Measurements from ENCODE around the gene SLC22A14. TPM values are rescaled to one million over a fixed set of nuclear protein-coding genes. Genes with fewer than 3 reads are reported as not detected.
A peak's percentile ranks its signal among the peaks of the same experiment; 100 is the strongest.

The SLC22A14 gene
- total RNA-seq, 1 donor from 2014 or later, result under 0.01 TPM

DNA sequence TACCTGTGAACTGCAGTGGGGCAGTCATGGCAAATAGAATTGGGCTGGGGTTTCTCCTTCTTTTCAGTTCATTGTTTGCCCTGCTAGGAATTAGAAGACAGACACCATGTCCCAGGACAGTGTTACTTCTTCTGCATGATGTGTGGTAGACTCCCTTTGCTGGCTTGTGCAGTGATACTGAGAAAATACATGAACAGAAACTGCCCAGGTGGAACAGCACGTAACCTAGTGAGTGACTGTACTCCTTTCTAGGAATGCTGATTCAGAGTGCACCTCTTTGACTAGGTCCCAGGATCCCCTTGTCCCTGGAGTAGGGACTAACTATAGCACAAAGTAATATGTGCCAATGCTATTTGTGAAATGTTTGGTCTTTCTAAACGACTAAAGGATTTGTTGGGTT lies 27.2 kb upstream of the SLC22A14 start:
- Histone ChIP-seq H3K9ac (ENCODE audit: low read depth in 1 of 3, low read length in 3 of 3) (no peak overlapping the region), H3K4me1 (ENCODE audit: control insufficient read depth in 3 of 3, insufficient read depth in 3 of 3, low read length in 3 of 3) (peaks cover 0 to 2% (median 0%) of the 10 kb centered on the region in 3 donors), H3K27ac (ENCODE audit: low read depth, low read length) (no peak overlapping the region), H3K4me3 (ENCODE audit: low read length in 3 of 3) (no peak overlapping the region), H3K27me3 (ENCODE audit: control insufficient read depth in 3 of 3, insufficient read depth in 3 of 3, low read length in 3 of 3) (no peaks in the 10 kb centered on the region), H3K9me3 (ENCODE audit: control insufficient read depth in 3 of 3, low read length in 3 of 3) (no peaks in the 10 kb centered on the region), H3K36me3 (ENCODE audit: control insufficient read depth in 3 of 3, insufficient read depth in 3 of 3, low read length in 3 of 3) (peaks cover 21 to 43% (median 40%) of the 10 kb centered on the region in 3 donors)

DNA sequence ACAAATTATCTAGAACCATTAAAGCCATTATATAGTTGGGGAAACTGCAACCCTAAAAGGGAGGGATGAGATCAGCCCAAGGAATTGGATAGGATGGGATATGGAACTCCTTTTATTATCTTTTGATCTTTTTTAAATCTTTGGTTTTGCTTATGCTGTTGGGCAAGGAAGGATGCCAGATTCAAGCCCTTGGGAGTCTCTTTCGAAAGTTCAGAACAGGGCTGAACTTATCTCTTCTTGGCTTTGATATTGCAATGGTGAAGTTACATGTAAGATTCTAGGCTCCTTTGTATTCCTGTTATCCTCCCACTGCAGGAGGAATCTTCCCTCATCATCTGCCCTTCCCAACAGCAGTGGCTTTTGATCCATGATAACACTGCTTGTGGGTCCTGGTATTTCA lies 26.5 kb upstream of the SLC22A14 start:
- H3K9me3 ChIP-seq (ENCODE audit: control insufficient read depth in 3 of 3, low read length in 3 of 3), result no peaks in the 10 kb centered on the region
- H3K9ac ChIP-seq (ENCODE audit: low read depth in 1 of 3, low read length in 3 of 3), result no peak overlapping the region
- peaks cover 0 to 2% (median 0%) of the 10 kb centered on the region in 3 donors for H3K4me1 ChIP-seq (ENCODE audit: control insufficient read depth in 3 of 3, insufficient read depth in 3 of 3, low read length in 3 of 3)
- no peak overlapping the region for H3K27ac ChIP-seq (ENCODE audit: low read depth, low read length)
- no peak overlapping the region for H3K4me3 ChIP-seq (ENCODE audit: low read length in 3 of 3)
- H3K27me3 ChIP-seq (ENCODE audit: control insufficient read depth in 3 of 3, insufficient read depth in 3 of 3, low read length in 3 of 3), result no peaks in the 10 kb centered on the region
- H3K36me3 ChIP-seq (ENCODE audit: control insufficient read depth in 3 of 3, insufficient read depth in 3 of 3, low read length in 3 of 3), result peaks cover 21 to 38% (median 35%) of the 10 kb centered on the region in 3 donors

GRCh38 chr3:38257583-38257982 lies 24.5 kb upstream of the SLC22A14 start:
- peaks cover 0 to 3% (median 0%) of the 10 kb centered on the region in 3 donors for H3K4me1 ChIP-seq (ENCODE audit: control insufficient read depth in 3 of 3, insufficient read depth in 3 of 3, low read length in 3 of 3)
- no peak overlapping the region for H3K9ac ChIP-seq (ENCODE audit: low read depth in 1 of 3, low read length in 3 of 3)
- peaks cover 12 to 21% (median 19%) of the 10 kb centered on the region in 3 donors for H3K36me3 ChIP-seq (ENCODE audit: control insufficient read depth in 3 of 3, insufficient read depth in 3 of 3, low read length in 3 of 3)
- H3K27me3 ChIP-seq (ENCODE audit: control insufficient read depth in 3 of 3, insufficient read depth in 3 of 3, low read length in 3 of 3), result no peaks in the 10 kb centered on the region
- H3K27ac ChIP-seq (ENCODE audit: low read depth, low read length), result no peak overlapping the region
- H3K9me3 ChIP-seq (ENCODE audit: control insufficient read depth in 3 of 3, low read length in 3 of 3), result no peaks in the 10 kb centered on the region
- no peak overlapping the region for H3K4me3 ChIP-seq (ENCODE audit: low read length in 3 of 3)

- no peaks in the 10 kb centered on the region for H3K9me3 ChIP-seq (ENCODE audit: control insufficient read depth in 3 of 3, low read length in 3 of 3)
- H3K36me3 ChIP-seq (ENCODE audit: control insufficient read depth in 3 of 3, insufficient read depth in 3 of 3, low read length in 3 of 3), result no peaks in the 10 kb centered on the region
Measured at GRCh38 chr3:38260474-38260873, 21.6 kb upstream of the SLC22A14 start.

GRCh38 chr3:38264353-38264771 lies 17.7 kb upstream of the SLC22A14 start:
- no peaks in the 10 kb centered on the region for H3K27me3 ChIP-seq (ENCODE audit: control insufficient read depth in 3 of 3, insufficient read depth in 3 of 3, low read length in 3 of 3)
- no peaks in the 10 kb centered on the region for H3K36me3 ChIP-seq (ENCODE audit: control insufficient read depth in 3 of 3, insufficient read depth in 3 of 3, low read length in 3 of 3)
- peak overlapping the region; percentile 60 for H3K27ac ChIP-seq (ENCODE audit: low read depth, low read length)
- H3K9ac ChIP-seq (ENCODE audit: low read depth in 1 of 3, low read length in 3 of 3), result peak overlapping the region in 1 of 3 donors; percentile 51
- peak overlapping the region in 1 of 3 donors; percentile 6 for H3K4me3 ChIP-seq (ENCODE audit: low read length in 3 of 3)
- H3K9me3 ChIP-seq (ENCODE audit: control insufficient read depth in 3 of 3, low read length in 3 of 3), result no peaks in the 10 kb centered on the region
- peaks cover 17 to 29% (median 24%) of the 10 kb centered on the region in 3 donors for H3K4me1 ChIP-seq (ENCODE audit: control insufficient read depth in 3 of 3, insufficient read depth in 3 of 3, low read length in 3 of 3)

More at GRCh38 chr3:38260474-38260873, 21.6 kb upstream of the SLC22A14 start:
- Histone ChIP-seq H3K4me3 (ENCODE audit: low read length in 3 of 3) (no peak overlapping the region), H3K4me1 (ENCODE audit: control insufficient read depth in 3 of 3, insufficient read depth in 3 of 3, low read length in 3 of 3) (peaks cover 17 to 21% (median 19%) of the 10 kb centered on the region in 3 donors), H3K27me3 (ENCODE audit: control insufficient read depth in 3 of 3, insufficient read depth in 3 of 3, low read length in 3 of 3) (no peaks in the 10 kb centered on the region), H3K9ac (ENCODE audit: low read depth in 1 of 3, low read length in 3 of 3) (no peak overlapping the region), H3K27ac (ENCODE audit: low read depth, low read length) (no peak overlapping the region)

GRCh38 chr3:38264779-38265178 lies 17.3 kb upstream of the SLC22A14 start:
- H3K9ac ChIP-seq (ENCODE audit: low read depth in 1 of 3, low read length in 3 of 3), result peak overlapping the region in 1 of 3 donors; percentile 51
- no peaks in the 10 kb centered on the region for H3K27me3 ChIP-seq (ENCODE audit: control insufficient read depth in 3 of 3, insufficient read depth in 3 of 3, low read length in 3 of 3)
- no peaks in the 10 kb centered on the region for H3K36me3 ChIP-seq (ENCODE audit: control insufficient read depth in 3 of 3, insufficient read depth in 3 of 3, low read length in 3 of 3)
- H3K27ac ChIP-seq (ENCODE audit: low read depth, low read length), result peak overlapping the region; percentile 32
- peaks cover 17 to 29% (median 24%) of the 10 kb centered on the region in 3 donors for H3K4me1 ChIP-seq (ENCODE audit: control insufficient read depth in 3 of 3, insufficient read depth in 3 of 3, low read length in 3 of 3)
- no peak overlapping the region for H3K4me3 ChIP-seq (ENCODE audit: low read length in 3 of 3)
- H3K9me3 ChIP-seq (ENCODE audit: control insufficient read depth in 3 of 3, low read length in 3 of 3), result no peaks in the 10 kb centered on the region

DNA sequence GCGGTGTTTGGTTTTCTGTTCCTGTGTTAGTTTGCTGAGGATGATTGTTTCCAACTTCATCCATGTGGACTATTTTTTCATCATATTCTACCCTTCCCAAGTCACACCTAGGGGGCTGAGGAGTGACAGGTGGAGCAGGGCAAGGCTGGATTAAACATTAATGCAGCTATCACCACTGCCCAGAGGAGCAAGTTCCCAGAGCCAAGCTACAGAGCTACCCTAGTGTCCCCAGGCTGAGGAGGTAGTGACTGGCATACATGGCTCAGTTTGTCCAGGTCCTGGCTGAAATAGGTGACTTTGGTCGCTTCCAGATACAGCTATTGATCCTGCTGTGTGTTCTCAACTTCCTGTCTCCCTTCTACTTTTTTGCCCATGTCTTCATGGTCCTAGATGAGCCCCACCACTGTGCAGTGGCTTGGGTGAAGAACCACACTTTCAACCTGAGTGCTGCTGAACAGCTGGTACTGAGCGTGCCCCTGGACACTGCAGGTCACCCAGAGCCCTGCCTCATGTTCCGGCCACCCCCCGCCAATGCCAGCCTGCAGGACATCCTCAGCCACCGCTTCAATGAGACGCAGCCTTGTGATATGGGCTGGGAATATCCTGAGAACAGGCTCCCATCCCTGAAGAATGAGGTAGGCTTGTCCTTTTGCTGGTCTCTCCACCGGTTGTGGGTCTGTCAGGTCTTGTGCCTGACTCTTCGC lies 16.3 kb upstream of the SLC22A14 start, which contains the start of gene SLC22A13:
TSS of gene SLC22A13 (plus strand) at position 209 of the 704 bp plus-strand sequence. CDS start at position 258, 49 bp downstream.
- no peaks in the 10 kb centered on the region for H3K36me3 ChIP-seq (ENCODE audit: control insufficient read depth in 3 of 3, insufficient read depth in 3 of 3, low read length in 3 of 3)
- H3K9me3 ChIP-seq (ENCODE audit: control insufficient read depth in 3 of 3, low read length in 3 of 3), result no peaks in the 10 kb centered on the region
- H3K9ac ChIP-seq (ENCODE audit: low read depth in 1 of 3, low read length in 3 of 3), result peak within 1 kb of the TSS in 1 of 3 donors; percentile 51
- H3K27me3 ChIP-seq (ENCODE audit: control insufficient read depth in 3 of 3, insufficient read depth in 3 of 3, low read length in 3 of 3), result no peaks in the 10 kb centered on the region
- peak within 1 kb of the TSS; percentile 32 for H3K27ac ChIP-seq (ENCODE audit: low read depth, low read length)
- H3K4me1 ChIP-seq (ENCODE audit: control insufficient read depth in 3 of 3, insufficient read depth in 3 of 3, low read length in 3 of 3), result peaks cover 17 to 29% (median 24%) of the 10 kb centered on the region in 3 donors
- no peak within 1 kb of the TSS for H3K4me3 ChIP-seq (ENCODE audit: low read length in 3 of 3)

- Histone ChIP-seq H3K27me3 (ENCODE audit: control insufficient read depth in 3 of 3, insufficient read depth in 3 of 3, low read length in 3 of 3) (no peaks in the 10 kb centered on the region), H3K9ac (ENCODE audit: low read depth in 1 of 3, low read length in 3 of 3) (no peak overlapping the region), H3K36me3 (ENCODE audit: control insufficient read depth in 3 of 3, insufficient read depth in 3 of 3, low read length in 3 of 3) (no peaks in the 10 kb centered on the region), H3K4me3 (ENCODE audit: low read length in 3 of 3) (no peak overlapping the region), H3K27ac (ENCODE audit: low read depth, low read length) (no peak overlapping the region), H3K9me3 (ENCODE audit: control insufficient read depth in 3 of 3, low read length in 3 of 3) (no peaks in the 10 kb centered on the region), H3K4me1 (ENCODE audit: control insufficient read depth in 3 of 3, insufficient read depth in 3 of 3, low read length in 3 of 3) (peaks cover 17 to 29% (median 24%) of the 10 kb centered on the region in 3 donors)
Measured at GRCh38 chr3:38266810-38267209, 15.3 kb upstream of the SLC22A14 start.

DNA sequence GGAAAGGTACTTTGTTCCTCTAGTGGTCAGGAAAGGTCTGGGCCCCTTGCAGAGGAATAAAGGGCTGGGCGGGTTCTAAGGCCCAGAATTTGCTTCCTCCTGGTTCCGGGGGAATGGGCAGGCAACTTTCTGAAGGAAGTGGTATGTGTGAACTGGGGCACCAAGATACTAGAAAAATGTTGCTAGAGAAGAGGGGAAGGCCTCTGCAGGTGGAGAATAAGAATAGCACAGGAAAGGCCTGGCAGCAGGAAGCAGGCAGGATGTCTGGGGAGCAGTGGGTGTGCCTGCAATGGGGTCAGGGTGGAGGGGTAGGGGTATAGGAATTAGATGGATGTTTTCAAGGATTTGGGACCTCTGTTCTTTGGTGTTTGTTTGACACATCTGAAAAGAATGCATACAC lies 14.4 kb upstream of the SLC22A14 start:
- H3K9ac ChIP-seq (ENCODE audit: low read depth in 1 of 3, low read length in 3 of 3), result no peak overlapping the region
- peaks cover 15 to 29% (median 24%) of the 10 kb centered on the region in 3 donors for H3K4me1 ChIP-seq (ENCODE audit: control insufficient read depth in 3 of 3, insufficient read depth in 3 of 3, low read length in 3 of 3)
- no peak overlapping the region for H3K4me3 ChIP-seq (ENCODE audit: low read length in 3 of 3)
- H3K27me3 ChIP-seq (ENCODE audit: control insufficient read depth in 3 of 3, insufficient read depth in 3 of 3, low read length in 3 of 3), result no peaks in the 10 kb centered on the region
- no peaks in the 10 kb centered on the region for H3K36me3 ChIP-seq (ENCODE audit: control insufficient read depth in 3 of 3, insufficient read depth in 3 of 3, low read length in 3 of 3)
- H3K9me3 ChIP-seq (ENCODE audit: control insufficient read depth in 3 of 3, low read length in 3 of 3), result no peaks in the 10 kb centered on the region
- no peak overlapping the region for H3K27ac ChIP-seq (ENCODE audit: low read depth, low read length)

GRCh38 chr3:38268087-38268486 lies 14.0 kb upstream of the SLC22A14 start:
- Histone ChIP-seq H3K27ac (ENCODE audit: low read depth, low read length) (no peak overlapping the region), H3K4me3 (ENCODE audit: low read length in 3 of 3) (no peak overlapping the region), H3K9ac (ENCODE audit: low read depth in 1 of 3, low read length in 3 of 3) (no peak overlapping the region), H3K4me1 (ENCODE audit: control insufficient read depth in 3 of 3, insufficient read depth in 3 of 3, low read length in 3 of 3) (peaks cover 13 to 27% (median 24%) of the 10 kb centered on the region in 3 donors), H3K9me3 (ENCODE audit: control insufficient read depth in 3 of 3, low read length in 3 of 3) (no peaks in the 10 kb centered on the region), H3K27me3 (ENCODE audit: control insufficient read depth in 3 of 3, insufficient read depth in 3 of 3, low read length in 3 of 3) (no peaks in the 10 kb centered on the region), H3K36me3 (ENCODE audit: control insufficient read depth in 3 of 3, insufficient read depth in 3 of 3, low read length in 3 of 3) (no peaks in the 10 kb centered on the region)
